GM21825 (cell line): ENCODE results near the gene AGO4.
"Not testable (repeated sequence)": the region's sequence is repeated elsewhere in the genome, so short reads cannot be mapped to it uniquely, and the experiment has no call there.

Experiments used
- ATAC-seq: cut with Tn5 transposase; IDR thresholded peaks from one replicate; pipeline ENCODE4 v1.9.1; 2021; ENCODE audit warnings: mild to moderate bottlenecking, moderate library complexity; ENCODE audit not compliant: unreplicated experiment

Gene AGO4

DNA sequence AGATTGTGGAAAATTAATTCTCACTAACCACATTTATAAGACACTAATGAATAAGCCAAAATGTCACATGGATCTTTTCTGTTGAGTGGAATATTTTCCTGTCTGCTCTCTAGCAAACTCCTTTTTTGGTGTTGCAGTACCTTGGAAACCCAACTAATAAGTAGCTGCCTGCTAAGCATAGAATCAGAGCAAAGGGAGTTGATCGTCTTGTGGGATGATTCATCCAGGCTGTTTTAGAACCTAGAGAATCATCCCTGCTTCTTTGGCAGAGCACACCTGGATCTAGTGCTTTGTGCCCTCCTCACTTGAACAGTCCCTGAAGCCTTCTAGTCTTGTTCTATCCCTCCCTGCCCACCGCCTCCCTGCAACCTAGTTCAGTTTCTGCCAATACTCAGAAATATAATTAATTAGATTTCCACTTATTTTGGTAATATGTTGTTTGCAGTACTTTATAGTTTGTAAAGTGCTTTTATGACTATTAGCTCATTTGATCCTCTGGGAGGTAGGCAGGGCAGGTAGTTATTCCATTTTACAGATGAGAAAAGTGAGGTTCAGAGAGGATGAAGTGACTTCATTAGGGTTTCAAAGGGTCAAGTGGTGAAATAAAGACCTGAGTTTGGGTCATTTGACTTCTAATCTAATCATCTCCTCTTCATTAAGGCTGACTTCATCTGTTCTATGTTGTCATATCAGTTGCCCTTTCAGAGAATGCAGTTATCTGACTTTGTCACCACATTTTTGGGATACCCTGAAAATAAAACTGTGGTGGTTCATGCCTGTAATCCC is 2.5 kb downstream of the AGO4 start:
- ATAC-seq, result no peak

DNA sequence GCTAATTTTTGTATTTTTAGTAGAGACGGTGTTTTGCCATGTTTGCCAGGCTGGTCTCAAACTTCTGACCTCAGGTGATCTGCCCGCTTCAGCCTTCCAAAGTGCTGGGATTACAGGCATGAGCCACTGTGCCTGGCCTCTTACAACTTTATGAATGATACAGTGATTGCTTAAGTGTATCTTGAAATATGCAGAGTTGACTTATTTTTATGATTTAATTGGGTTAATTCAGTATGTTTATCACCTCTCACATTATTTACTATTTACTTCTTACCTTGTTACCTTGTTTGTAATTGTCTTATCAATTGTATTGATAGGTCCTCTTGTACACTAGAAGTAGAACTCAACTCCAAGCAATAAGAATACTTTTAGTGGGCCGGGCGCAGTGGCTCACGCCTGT is 4.9 kb downstream of the AGO4 start:
- ATAC-seq, result not testable (repeated sequence)

DNA sequence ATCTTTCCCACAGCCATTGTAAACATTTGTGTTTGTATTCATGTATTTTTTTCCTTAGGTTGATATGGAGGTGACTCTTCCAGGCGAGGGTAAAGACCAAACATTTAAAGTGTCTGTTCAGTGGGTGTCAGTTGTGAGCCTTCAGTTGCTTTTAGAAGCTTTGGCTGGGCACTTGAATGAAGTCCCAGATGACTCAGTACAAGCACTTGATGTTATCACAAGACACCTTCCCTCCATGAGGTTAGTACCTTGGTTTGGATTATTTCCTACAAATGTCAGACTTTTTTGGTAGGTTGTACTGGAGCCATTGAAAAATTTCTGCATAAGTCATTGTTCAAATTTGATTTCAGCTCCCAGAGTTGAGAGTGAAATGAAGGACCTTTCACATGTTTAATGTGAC is 17.4 kb downstream of the AGO4 start:
- ATAC-seq, result no peak

DNA sequence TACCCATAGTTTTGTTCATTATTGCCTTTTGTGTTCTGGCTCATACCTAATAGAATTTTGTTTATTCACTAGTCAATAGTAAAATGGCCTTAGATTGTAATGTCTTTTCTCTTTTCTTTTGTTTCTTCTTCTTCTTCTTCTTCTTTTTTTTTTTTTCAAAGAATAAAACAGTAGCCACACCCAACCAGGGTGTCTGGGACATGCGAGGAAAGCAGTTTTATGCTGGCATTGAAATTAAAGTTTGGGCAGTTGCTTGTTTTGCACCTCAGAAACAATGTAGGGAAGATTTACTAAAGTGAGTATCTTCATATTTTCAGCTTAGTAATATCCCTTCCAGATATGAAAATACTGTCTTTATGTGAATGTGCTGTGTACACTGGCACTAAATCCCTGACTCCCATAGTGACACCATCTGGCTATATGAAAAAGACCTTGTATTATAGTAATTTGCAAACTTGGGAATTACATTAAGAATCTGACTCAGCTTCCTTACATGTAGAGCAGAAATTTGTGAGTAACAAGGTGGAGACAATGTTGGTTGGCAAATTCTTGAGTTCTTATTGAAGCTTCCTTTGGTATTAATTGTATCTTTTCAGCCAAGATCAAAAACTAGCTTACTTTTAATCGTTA is 24.6 kb downstream of the AGO4 start:
- ATAC-seq, result no peak

DNA sequence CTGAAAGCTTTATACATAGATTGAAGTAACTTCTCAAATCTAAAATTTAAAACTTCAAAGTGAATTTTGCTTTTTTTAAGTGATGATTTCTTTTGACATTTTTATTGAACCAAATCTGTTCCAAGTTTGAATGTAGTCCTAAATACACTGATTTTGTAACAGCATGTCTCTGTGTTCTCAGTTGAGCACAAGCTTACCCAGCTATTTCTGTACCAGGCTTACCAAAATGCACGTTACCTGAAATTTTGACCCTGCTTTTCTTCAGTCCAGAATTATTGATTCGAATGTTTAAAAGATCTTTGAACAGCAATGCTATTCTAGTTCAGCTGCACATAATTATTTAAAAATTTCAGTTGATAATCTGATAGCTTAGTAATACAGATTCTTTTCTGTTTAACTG is 25.6 kb downstream of the AGO4 start:
- ATAC-seq, result no peak

DNA sequence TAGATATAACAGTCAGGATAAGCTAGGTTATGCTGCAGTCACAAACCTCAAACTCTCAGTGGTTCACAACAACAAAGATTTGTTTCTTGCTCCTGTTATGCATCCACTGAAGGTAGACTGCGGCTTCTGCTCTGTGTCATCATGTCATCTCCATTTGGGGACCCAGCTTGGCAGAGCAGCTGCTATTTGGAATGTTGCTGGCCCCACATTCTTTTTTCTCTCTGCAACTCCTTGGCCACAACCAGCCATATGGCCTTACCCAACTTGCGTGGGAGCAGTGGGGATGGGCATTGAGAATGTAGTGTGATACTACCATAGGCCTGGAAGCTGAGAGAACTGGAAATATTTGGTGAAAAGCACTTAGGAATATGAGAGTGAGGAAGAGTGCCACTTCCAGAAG is 26.4 kb downstream of the AGO4 start:
- ATAC-seq, result no peak

DNA sequence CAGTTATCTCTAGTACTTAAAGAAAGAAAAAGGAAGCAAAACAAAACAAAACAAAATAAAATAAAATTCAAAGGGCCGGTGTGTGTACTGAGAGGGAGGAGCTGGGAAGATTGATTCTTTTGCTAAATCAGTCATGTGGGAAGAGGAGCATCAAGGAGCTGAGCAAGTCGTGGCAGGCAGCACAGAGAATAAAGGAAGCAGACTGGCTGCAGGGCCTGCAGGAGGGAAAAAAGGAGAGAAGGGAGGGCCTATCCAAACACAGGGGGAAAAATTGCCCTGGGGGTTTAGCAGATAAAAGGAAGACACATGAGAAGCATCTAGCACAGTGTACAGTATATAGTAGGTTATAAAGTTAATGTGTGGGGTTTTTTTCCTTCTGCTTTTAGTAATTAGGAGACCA is 27.6 kb downstream of the AGO4 start:
- no peak for ATAC-seq

DNA sequence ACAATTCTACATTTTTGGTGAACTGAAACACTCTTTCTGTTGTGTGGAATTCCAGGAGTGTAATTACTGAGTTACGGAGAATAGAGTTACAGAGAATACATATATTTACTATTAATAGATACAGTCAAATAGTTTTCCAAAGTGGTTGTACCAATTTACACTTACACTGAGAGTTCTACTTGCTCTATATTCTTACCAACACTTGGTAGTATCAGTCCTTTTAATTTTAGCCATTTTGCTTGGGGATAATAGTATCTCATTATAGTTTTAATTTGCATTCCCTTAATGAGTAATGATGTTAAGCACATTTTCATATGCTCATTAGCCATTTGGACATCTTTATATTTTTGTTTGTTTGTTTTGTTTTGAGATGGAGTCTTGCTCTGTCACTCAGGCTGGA is 28.9 kb downstream of the AGO4 start:
- no peak for ATAC-seq

DNA sequence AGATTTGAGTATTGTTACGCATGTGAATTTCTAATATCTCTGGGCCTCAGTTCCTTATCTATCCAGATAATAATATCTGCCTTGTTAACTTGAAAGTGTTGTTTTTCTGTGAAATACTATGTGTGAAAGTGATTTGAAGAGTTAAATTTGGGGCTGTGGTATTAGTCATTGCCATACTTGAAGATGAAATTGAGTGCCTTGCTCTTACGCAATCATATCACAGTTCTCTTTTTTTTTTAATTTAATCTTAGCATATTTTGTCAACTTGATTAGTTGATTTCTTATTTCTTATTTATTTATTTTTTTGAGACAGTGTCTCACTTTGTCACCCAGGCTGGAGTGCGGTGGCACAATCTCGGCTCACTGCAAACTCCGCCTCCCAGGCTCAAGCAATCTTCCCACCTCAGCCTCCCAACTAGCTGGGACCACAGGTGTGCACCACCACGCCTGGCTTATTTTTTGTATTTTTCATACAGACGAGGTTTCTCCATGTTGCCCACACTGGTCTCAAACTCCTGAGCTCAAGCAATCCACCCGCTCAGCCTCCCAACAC is 31.0 kb downstream of the AGO4 start:
- no peak for ATAC-seq

DNA sequence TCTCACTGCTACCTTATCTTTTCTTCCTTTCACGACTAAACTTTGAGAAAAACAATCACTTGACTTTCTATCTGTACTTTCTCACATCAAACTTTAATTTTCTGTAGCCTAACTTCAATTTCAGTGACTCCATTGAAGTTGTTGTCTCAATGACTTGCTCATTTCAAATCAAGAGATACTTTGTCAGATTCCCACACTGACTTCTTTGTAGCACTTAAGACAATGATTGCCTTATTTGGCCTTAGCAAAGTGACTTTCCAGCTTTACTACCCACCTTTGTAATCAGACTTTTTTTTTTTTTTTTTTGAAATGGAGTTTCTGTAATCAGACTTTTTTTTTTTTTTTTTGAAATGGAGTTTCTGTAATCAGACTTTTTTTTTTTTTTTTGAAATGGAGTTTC is 37.0 kb downstream of the AGO4 start:
- ATAC-seq, result no peak

DNA sequence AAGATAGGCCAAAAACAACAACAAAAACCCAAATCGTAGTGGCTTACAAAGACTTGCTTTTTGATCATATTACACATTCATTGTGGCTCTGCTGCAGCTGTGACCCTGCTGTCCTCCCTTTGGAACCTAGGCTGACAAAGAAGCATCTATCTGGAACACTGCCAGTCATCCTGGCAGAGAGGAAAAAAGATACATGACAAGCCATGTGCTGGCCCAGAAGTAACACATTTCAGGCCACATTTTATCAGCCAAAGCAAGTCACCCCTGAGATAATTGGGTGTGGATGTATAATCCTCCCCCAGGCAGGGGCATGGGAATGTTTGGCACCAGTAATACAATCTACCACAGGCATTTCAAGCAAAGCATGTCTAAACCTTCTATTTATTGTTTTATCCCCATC is 38.0 kb downstream of the AGO4 start:
- ATAC-seq, result no peak

DNA sequence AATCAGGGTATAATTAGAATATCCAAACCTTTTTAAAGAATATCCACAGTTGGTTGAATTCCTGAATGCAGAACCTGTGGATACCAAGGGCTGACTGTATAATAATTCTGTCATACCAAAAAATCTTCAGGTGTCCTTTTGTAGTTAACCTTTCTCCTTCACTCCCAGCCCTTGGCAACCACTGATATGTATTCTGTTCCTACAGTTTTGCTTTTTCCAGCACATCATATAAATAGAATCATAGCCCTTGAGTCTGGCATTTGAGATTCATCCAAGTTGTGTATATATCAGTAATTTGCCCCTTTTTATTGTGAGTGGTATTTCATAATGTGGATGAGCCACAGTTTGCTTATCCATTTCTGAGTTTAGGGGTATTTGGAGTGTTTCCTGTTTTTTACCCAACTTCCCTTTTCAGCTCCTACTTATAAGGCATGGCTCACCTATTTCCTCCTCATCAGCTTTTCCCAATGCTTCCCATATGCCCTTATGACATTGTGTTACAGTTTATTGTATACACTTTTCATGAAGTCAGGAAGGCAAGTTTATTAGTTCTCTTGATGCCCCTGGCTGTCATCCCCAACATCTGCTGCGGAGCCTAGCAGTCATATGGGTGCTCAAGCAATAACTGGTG is 40.2 kb downstream of the AGO4 start:
- no peak for ATAC-seq

DNA sequence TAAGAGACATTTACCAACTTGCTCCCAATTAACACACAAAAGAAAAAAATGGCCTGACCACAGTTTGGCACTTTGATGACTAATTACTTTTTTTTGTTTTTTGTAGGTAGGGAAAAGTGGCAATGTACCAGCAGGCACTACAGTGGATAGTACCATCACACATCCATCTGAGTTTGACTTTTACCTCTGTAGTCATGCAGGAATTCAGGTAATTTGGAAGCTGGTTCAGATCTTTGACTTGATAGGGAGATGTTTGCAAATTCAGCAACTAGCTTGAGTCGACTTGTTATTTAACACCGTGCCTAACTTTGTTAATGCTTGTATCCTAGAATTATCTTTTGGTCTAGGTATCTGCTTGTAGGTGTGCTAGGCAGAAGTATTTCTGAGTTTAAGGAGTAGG is 42.2 kb downstream of the AGO4 start:
- no peak for ATAC-seq

DNA sequence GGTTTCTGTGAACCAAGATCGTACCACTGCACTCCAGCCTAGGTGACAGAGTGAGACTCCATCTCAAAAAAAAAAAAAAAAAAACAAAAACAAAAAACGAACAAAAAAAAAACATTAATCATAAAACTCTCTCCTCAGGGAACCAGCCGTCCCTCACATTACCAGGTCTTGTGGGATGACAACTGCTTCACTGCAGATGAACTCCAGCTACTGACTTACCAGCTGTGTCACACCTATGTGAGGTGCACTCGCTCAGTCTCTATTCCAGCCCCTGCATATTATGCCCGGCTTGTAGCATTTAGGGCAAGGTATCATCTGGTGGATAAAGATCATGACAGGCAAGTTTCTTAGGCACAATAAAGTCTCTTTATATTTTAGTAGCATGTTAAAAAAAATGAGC is 42.9 kb downstream of the AGO4 start:
- ATAC-seq, result no peak

DNA sequence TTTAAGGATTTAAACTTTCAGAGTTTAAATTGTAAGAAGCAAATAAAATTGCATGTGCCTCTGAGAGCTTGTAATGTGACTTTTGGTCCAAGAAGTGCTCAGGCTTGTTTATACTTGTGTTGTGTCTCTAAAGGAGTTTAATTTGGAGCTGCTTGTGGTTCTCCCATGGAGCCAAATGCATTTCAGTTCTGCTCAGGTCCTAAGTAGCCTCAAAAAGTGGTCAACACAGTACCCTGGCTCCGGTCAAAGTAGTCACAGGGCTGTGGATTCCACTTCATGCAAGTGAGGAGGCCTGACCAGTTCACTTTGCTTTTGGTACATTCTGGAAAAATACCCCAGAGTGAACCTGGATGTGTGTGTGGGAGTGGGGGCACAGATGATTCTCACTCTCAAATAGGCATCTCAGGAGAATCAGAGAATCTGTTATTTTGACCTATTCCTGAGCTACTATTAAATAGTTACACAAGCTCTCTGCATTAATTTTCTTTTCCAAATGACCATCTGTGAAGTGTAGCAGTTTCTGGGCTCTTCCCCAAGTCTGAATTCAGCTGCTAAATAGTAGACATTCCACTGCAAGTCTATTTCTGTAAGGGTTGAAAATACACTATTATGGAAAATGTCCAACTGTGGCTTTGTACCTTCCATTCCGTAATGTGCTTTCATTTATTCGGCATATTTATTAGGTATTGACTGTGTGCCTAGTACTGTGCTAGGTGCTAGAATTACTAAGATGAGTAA is 43.5 kb downstream of the AGO4 start:
- no peak for ATAC-seq

DNA sequence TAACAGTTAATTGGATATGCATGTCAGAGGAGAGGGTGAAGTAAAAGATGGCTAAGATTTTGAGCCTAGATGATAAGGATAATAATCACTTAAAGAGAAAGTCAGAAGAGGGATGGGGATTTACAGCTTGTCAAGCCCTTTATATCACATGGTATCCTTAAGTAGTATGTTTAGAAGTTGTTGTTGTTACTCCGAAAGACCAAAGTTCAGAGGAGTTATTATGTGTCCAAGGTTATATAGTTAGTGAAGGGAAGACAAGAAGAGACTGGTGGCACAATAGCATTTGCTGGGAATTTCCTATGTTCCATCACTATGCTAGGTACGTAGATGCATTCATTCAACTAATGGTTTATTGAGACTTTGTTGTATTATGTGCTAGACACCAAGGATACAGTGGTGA is 44.4 kb downstream of the AGO4 start:
- no peak for ATAC-seq

DNA sequence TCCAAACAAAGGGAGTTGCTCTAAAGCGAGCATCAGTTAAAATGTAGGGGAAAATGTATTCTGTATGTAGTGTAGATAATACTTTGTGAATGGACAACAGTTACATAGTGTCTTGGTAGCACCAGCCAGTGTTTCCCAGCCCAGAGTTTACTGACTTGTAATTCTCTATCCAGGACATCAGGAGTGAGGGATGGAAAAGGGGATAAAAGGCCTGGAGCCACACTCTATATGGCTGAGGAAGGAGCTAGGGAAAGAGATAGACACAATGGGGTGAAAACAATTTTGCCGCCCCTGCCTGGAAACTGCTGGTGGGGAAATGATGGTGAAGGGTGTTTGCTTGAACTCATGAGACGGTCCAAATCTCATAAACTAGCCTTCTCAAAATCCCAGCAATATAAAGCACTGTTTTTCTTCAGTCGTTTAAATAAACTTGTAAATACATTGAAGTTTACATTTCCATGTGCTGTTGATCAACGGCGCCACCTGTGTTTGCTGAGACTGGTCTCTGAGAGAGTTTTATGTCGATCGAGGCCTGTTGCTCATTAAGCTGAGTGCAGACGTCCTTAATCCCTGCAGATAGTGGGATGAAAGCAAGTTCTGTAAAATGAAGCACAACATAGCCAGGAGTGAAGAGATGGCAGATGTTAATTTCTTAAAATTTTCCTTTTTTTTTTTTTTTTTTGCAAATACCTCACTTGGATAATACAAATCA is 47.3 kb downstream of the AGO4 start:
- no peak for ATAC-seq

DNA sequence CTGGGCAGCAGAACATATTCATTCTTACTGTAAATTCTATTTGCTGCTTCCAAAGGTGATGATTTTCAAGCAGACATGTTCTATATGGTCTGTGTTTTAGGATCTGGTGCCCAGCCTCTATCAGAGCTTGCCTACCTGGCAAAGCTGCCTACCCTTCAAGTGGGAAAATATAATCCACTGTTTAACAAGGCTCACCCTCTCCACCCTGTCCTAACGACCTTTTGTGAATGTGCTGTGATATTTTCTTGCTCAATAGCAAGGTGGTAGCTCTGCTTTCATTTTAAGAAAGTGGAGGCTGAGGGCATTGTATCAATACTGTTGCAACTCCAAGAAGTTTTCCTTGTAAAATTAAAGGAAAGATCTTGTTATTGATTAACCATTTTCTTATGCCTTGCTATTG is 49.1 kb downstream of the AGO4 start:
- ATAC-seq, result no peak

DNA sequence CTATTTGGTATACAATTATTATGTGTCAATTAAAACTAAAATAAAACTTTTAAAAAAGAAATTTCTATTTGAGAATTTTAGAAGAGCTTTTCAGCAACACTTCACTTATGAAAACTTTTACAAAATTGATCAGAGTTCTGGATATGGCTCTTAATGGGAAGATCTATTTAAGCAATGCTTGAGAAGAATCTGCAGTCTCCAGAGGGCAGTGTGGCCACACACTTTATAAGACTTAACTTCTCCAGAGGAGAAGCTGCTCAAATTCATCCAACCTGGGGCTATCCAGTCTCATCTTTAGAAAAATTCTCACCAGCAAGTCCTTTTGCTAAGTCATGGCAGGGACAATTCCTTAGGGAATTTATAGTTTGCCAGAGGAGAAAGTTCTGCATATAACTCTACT is 50.0 kb downstream of the AGO4 start:
- ATAC-seq, result no peak

DNA sequence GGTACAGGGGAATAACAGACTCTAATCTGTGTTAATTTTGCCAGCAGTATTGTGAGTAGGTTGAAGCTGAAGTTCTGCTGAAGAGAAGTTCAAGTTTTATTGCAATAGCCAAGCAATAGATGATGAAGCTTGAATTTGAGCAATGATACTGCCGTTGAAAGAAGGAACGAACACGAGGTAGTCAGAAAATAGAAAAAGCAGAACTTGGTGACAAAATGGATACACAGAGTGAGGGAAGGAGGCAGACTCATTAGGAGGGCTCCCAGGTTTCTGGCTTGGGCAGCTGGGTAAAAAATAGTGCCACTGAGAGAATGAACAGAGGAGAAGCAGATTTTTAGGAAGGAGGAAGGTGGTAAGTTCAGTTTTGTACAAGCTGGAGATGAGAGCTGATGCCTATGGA is 52.9 kb downstream of the AGO4 start:
- no peak for ATAC-seq

DNA sequence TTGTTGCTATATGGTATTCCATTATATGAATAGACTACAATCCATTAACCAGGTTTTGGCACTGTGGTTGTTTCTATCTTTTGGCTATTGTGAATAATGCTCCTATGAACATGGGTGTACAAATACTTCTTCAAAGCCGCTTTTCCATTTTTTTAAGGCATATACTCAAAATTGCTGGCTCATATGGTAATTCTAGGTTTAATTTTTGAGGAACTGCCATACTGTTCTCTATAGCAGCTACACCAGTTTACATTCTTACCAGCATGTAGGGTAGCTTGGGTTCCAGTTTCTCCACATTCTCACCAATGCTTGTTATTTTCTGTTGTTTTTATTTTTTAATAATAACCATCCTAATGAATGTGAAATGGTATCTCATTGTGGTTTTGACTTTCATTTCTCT is 55.3 kb downstream of the AGO4 start:
- no peak for ATAC-seq
